OCI-LY1 (cell line): ENCODE results near the gene OR6S1.

Source experiments
- H2AFZ ChIP-seq: fragments of 200-600 bp; sonication (generic), shearing (Covaris generic); 2 replicates; pipeline ENCODE4 v1.6.0; 2014; ENCODE audit warnings: antibody characterized with exemption, mild to moderate bottlenecking, low read length
- H3F3A ChIP-seq: fragments of 200-600 bp; sonication (generic), shearing (Covaris generic); 2 replicates; pipeline ENCODE4 v1.6.0; 2014; ENCODE audit warnings: mild to moderate bottlenecking, antibody characterized with exemption, low read length, moderate library complexity; ENCODE audit not compliant: insufficient read depth
- H3K27ac ChIP-seq: fragments of 200-600 bp; sonication (generic); 2 replicates; pipeline ENCODE4 v1.5.1; 2014; ENCODE audit warnings: low read length, mixed run types, mild to moderate bottlenecking, low read depth; ENCODE audit not compliant: poor library complexity, severe bottlenecking
- H3K27me3 ChIP-seq: fragments of 200-600 bp; sonication (generic); 2 replicates; pipeline ENCODE4 v1.6.0; 2014; ENCODE audit warnings: antibody characterized with exemption, mild to moderate bottlenecking, low read length, moderate library complexity; ENCODE audit not compliant: insufficient read depth
- H3K36me3 ChIP-seq: fragments of 200-600 bp; sonication (generic); 2 replicates; pipeline ENCODE4 v1.6.1; 2014; ENCODE audit warnings: mild to moderate bottlenecking, antibody characterized with exemption, low read length, moderate library complexity, mixed read lengths; ENCODE audit not compliant: insufficient read depth
- H3K4me1 ChIP-seq: fragments of 200-600 bp; sonication (generic); 2 replicates; pipeline ENCODE4 v1.5.1; 2014; ENCODE audit warnings: mild to moderate bottlenecking, low read length, moderate library complexity; ENCODE audit not compliant: insufficient read depth, severe bottlenecking
- H3K4me2 ChIP-seq: fragments of 200-600 bp; sonication (generic), shearing (Covaris generic); 2 replicates; pipeline ENCODE4 v1.6.1; 2014; ENCODE audit warnings: low read length
- H3K4me3 ChIP-seq: fragments of 200-600 bp; sonication (generic); 2 replicates; pipeline ENCODE4 v1.5.1; 2014; ENCODE audit warnings: low read length, low read depth, mild to moderate bottlenecking, mixed read lengths; ENCODE audit not compliant: poor library complexity, severe bottlenecking
- H3K79me2 ChIP-seq: fragments of 200-600 bp; shearing (Covaris generic); 2 replicates; pipeline ENCODE4 v1.6.1; 2016; ENCODE audit warnings: mixed run types, low read length, mixed read lengths; ENCODE audit not compliant: insufficient read depth
- H3K9ac ChIP-seq: fragments of 200-600 bp; sonication (generic), shearing (Covaris generic); 2 replicates; pipeline ENCODE4 v1.6.1; 2014; ENCODE audit warnings: mild to moderate bottlenecking, low read length, mixed read lengths
- H3K9me2 ChIP-seq: fragments of 200-600 bp; sonication (generic), shearing (Covaris generic); 2 replicates; pipeline ENCODE4 v1.6.1; 2014; ENCODE audit warnings: low read depth, mild to moderate bottlenecking, low read length, mixed read lengths
- H3K9me3 ChIP-seq: fragments of 200-600 bp; shearing (Covaris generic); 2 replicates; pipeline ENCODE4 v1.6.1; 2014; ENCODE audit warnings: low read length, mixed read lengths
- H4K20me1 ChIP-seq: fragments of 200-600 bp; sonication (generic), shearing (Covaris generic); 2 replicates; pipeline ENCODE4 v1.6.0; 2016; ENCODE audit warnings: mild to moderate bottlenecking, low read length; ENCODE audit not compliant: insufficient read depth
- CTCF ChIP-seq: fragments of 200-600 bp; sonication (generic), shearing (Covaris generic); IDR thresholded peaks from 2 replicates; pipeline ENCODE4 v1.5.1; 2017; ENCODE audit warnings: mild to moderate bottlenecking, antibody characterized with exemption, low read length, moderate library complexity, mixed read lengths
- EZH2 ChIP-seq: fragments of 200-600 bp; sonication (generic), shearing (Covaris generic); IDR thresholded peaks from 2 replicates; pipeline ENCODE4 v1.8.0; 2017; ENCODE audit warnings: borderline replicate concordance, mixed run types, mild to moderate bottlenecking, antibody characterized with exemption, low read length, moderate library complexity, mixed read lengths

OR6S1 gene

GRCh38 chr14:20608383-20609110, 32.9 kb downstream of the OR6S1 start:
- Histone ChIP-seq H3K4me3 (peak overlapping the region; percentile 98), H3K9ac (no peak overlapping the region; the same call in 1 of the 2 replicates), H3K27me3 (no peaks in the 10 kb centered on the region; the same call in 1 of the 2 replicates)

GRCh38 chr14:20607617-20608016, 33.9 kb downstream of the OR6S1 start:
- H3K27ac ChIP-seq = no peak overlapping the region
- peaks cover 31% of the 10 kb centered on the region for H3K4me1 ChIP-seq
- no peak overlapping the region for H2AFZ ChIP-seq

More at GRCh38 chr14:20608383-20609110, 32.9 kb downstream of the OR6S1 start:
- Histone ChIP-seq H3K9me3 (no peaks in the 10 kb centered on the region), H3K9me2 (no peaks in the 10 kb centered on the region), H3K4me2 (peak overlapping the region; percentile 96), H3K4me1 (peaks cover 37% of the 10 kb centered on the region), H2AFZ (no peak overlapping the region), H4K20me1 (no peaks in the 10 kb centered on the region), H3K36me3 (no peaks in the 10 kb centered on the region), H3F3A (peaks cover 8% of the 10 kb centered on the region), H3K79me2 (no peaks in the 10 kb centered on the region), H3K27ac (no peak overlapping the region)
- no peak for TF ChIP-seq EZH2
- no peak for TF ChIP-seq CTCF

GRCh38 chr14:20606902-20607242, 34.6 kb downstream of the OR6S1 start:
- Histone ChIP-seq H3K4me1 (peaks cover 25% of the 10 kb centered on the region), H3K27me3 (no peaks in the 10 kb centered on the region; the same call in 1 of the 2 replicates)
- TF ChIP-seq EZH2 (no peak), CTCF (no peak)

More at GRCh38 chr14:20607617-20608016, 33.9 kb downstream of the OR6S1 start:
- 0 out of 2 replicates have a peak, but pooled peaks cover 3% of the 10 kb centered on the region for H3F3A ChIP-seq
- no peaks in the 10 kb centered on the region for H3K9me2 ChIP-seq
- H3K4me3 ChIP-seq = no peak overlapping the region
- no peaks in the 10 kb centered on the region for H3K9me3 ChIP-seq
- H3K79me2 ChIP-seq = no peaks in the 10 kb centered on the region
- no peaks in the 10 kb centered on the region for H4K20me1 ChIP-seq
- no peaks in the 10 kb centered on the region for H3K36me3 ChIP-seq
- no peak overlapping the region for H3K9ac ChIP-seq
- no peak for TF ChIP-seq CTCF
- TF ChIP-seq EZH2 = no peak
- H3K27me3 ChIP-seq = no peaks in the 10 kb centered on the region; the same call in 1 of the 2 replicates
- no peak overlapping the region for H3K4me2 ChIP-seq

More at GRCh38 chr14:20606902-20607242, 34.6 kb downstream of the OR6S1 start:
- Histone ChIP-seq H3K9me3 (no peaks in the 10 kb centered on the region), H2AFZ (no peak overlapping the region), H3K9ac (no peak overlapping the region), H3K4me2 (no peak overlapping the region), H4K20me1 (no peaks in the 10 kb centered on the region), H3K36me3 (no peaks in the 10 kb centered on the region), H3F3A (no peaks in the 10 kb centered on the region), H3K27ac (no peak overlapping the region), H3K9me2 (no peaks in the 10 kb centered on the region), H3K4me3 (no peak overlapping the region), H3K79me2 (no peaks in the 10 kb centered on the region)
